Neural cell (in vitro differentiated cells): ENCODE measurements around the gene ZNF726. TPM values are rescaled to one million over a fixed set of nuclear protein-coding genes. Genes with fewer than 3 reads are reported as not detected.

Experiments
- H2AFZ ChIP-seq: fragments of 200-600, 300-800 bp; sonication (generic), shearing (Covaris generic); 2 replicates; pipeline ENCODE4 v1.6.0; 2014; ENCODE audit warnings: low read depth, mild to moderate bottlenecking, antibody characterized with exemption, low read length, moderate library complexity
- H3F3A ChIP-seq: fragments of 200-600 bp; shearing (Covaris generic); 2 replicates; pipeline ENCODE4 v1.6.1; 2016; ENCODE audit warnings: mild to moderate bottlenecking, moderate library complexity, mixed read lengths, antibody characterized with exemption, low read length; ENCODE audit not compliant: insufficient read depth, poor library complexity, severe bottlenecking
- H3K27ac ChIP-seq: fragments of 200-600, 300-800 bp; sonication (generic), shearing (Covaris generic); 2 replicates; pipeline ENCODE4 v1.5.1; 2014; ENCODE audit warnings: mild to moderate bottlenecking, low read length, moderate library complexity
- H3K27me3 ChIP-seq: fragments of 300-800, 200-600 bp; sonication (generic), shearing (Covaris generic); 2 replicates; pipeline ENCODE4 v1.6.0; 2014; ENCODE audit warnings: mild to moderate bottlenecking, low read depth, low read length, moderate library complexity; ENCODE audit not compliant: insufficient read depth
- H3K36me3 ChIP-seq: fragments of 300-800, 200-600 bp; sonication (generic), shearing (Covaris generic); 2 replicates; pipeline ENCODE4 v1.5.1; 2014; ENCODE audit warnings: mild to moderate bottlenecking, antibody characterized with exemption, low read length, moderate library complexity; ENCODE audit not compliant: insufficient read depth
- H3K4me2 ChIP-seq: fragments of 300-800, 200-600 bp; sonication (generic), shearing (Covaris generic); 2 replicates; pipeline ENCODE4 v1.6.0; 2014; ENCODE audit warnings: mild to moderate bottlenecking, low read length
- H3K4me3 ChIP-seq: fragments of 300-800, 200-600 bp; sonication (generic), shearing (Covaris generic); 2 replicates; pipeline ENCODE4 v1.5.1; 2014; ENCODE audit warnings: mild to moderate bottlenecking, low read length, moderate library complexity
- H3K79me2 ChIP-seq: fragments of 200-600 bp; shearing (Covaris generic); replicated peaks from 2 replicates; pipeline ENCODE4 v1.6.0; 2014; ENCODE audit warnings: mild to moderate bottlenecking, low read length, moderate library complexity; ENCODE audit not compliant: insufficient read depth
- H3K9ac ChIP-seq: fragments of 300-800, 200-600 bp; sonication (generic), shearing (Covaris generic); 2 replicates; pipeline ENCODE4 v1.6.1; 2016; ENCODE audit warnings: mild to moderate bottlenecking, low read length, mixed read lengths
- H3K9me2 ChIP-seq: fragments of 200-600 bp; shearing (Covaris generic); 2 replicates; pipeline ENCODE4 v1.6.1; 2016; ENCODE audit warnings: mild to moderate bottlenecking, low read length, mixed read lengths; ENCODE audit not compliant: insufficient read depth
- H3K9me3 ChIP-seq: fragments of 200-600, 300-800 bp; sonication (generic), shearing (Covaris generic); 2 replicates; pipeline ENCODE4 v1.6.1; 2016; ENCODE audit warnings: mild to moderate bottlenecking, mixed run types, low read length, moderate library complexity, mixed read lengths
- H4K20me1 ChIP-seq: fragments of 200-600 bp; shearing (Covaris generic); 2 replicates; pipeline ENCODE4 v1.6.1; 2016; ENCODE audit warnings: mild to moderate bottlenecking, mixed run types; ENCODE audit not compliant: insufficient read depth
- CTCF ChIP-seq: fragments of 450-650 bp; IDR thresholded peaks from 2 replicates; pipeline ENCODE4 v1.5.1; 2014; ENCODE audit warnings: antibody characterized with exemption, mild to moderate bottlenecking, moderate library complexity; ENCODE audit not compliant: poor library complexity, severe bottlenecking
- EP300 ChIP-seq: fragments of 450-650 bp; conservative IDR thresholded peaks from 2 replicates; pipeline ENCODE4 v1.6.1; 2014; ENCODE audit warnings: antibody characterized with exemption, mild to moderate bottlenecking, moderate library complexity; ENCODE audit not compliant: poor library complexity, severe bottlenecking
- EZH2 ChIP-seq: fragments of 200-600, 300-800 bp; shearing (Covaris generic), sonication (generic); IDR thresholded peaks from 2 replicates; pipeline ENCODE4 v1.6.1; 2014; ENCODE audit warnings: antibody characterized with exemption, low read length, borderline replicate concordance, mild to moderate bottlenecking; ENCODE audit not compliant: insufficient read depth, poor library complexity, severe bottlenecking
- MXI1 ChIP-seq: fragments of 450-650 bp; conservative IDR thresholded peaks from 2 replicates; pipeline ENCODE4 v1.6.1; 2014; ENCODE audit warnings: antibody characterized with exemption, mild to moderate bottlenecking; ENCODE audit not compliant: poor library complexity, severe bottlenecking
- POLR2AphosphoS5 ChIP-seq: IDR thresholded peaks from 2 replicates; pipeline ENCODE4 v1.6.1; 2012
- RAD21 ChIP-seq: fragments of 450-650 bp; conservative IDR thresholded peaks from 2 replicates; pipeline ENCODE4 v1.6.1; 2014; ENCODE audit warnings: antibody characterized with exemption, mild to moderate bottlenecking, moderate library complexity
- REST ChIP-seq: IDR thresholded peaks from 2 replicates; pipeline ENCODE4 v1.6.1; 2012; ENCODE audit warnings: borderline replicate concordance
- SMC3 ChIP-seq: fragments of 450-650 bp; conservative IDR thresholded peaks from 2 replicates; pipeline ENCODE4 v1.6.1; 2014; ENCODE audit warnings: antibody characterized with exemption, mild to moderate bottlenecking, moderate library complexity; ENCODE audit not compliant: poor library complexity
- TAF1 ChIP-seq: IDR thresholded peaks from 2 replicates; pipeline ENCODE4 v1.6.1; 2012; ENCODE audit warnings: low read depth
- polyA plus RNA-seq: library from polyadenylated mRNA; depleted of rRNA; stranded (reverse); fragments of >200 nt; gene quantifications from 2 replicates; pipeline ENCODE4 v1.2.3, GENCODE V29; 2014

Gene ZNF726
- polyA plus RNA-seq, 1 donor from 2014 or later: not detected

DNA sequence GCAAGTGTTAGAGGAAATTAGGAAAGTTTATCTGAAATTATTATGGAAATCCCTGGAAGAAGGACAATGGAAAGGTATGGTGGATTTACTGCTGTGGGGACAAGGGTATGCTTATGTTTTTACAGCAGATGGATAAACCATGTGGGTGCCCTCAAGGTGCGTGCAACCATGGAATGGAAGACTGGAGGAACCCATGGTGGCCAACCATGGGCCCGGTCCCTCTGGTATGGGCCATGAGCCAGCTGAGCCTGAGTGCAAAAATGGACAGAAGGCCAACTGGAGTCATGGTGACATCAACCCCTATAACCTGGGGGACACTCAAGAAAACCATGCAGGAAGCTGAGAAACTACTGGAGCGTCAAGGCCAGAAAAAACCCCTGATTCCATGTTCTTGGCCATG is 46.1 kb upstream of the ZNF726 start:
- TF ChIP-seq RAD21 (no peak), MXI1 (no peak), TAF1 (no peak), CTCF (no peak), REST (no peak), SMC3 (no peak)
- Histone ChIP-seq H3F3A (no peaks in the 10 kb centered on the region), H3K4me3 (no peak overlapping the region), H3K9me2 (no peaks in the 10 kb centered on the region), H3K4me2 (no peak overlapping the region), H3K9ac (no peak overlapping the region), H3K27ac (no peak overlapping the region), H3K9me3 (no peaks in the 10 kb centered on the region), H3K27me3 (no peaks in the 10 kb centered on the region), H4K20me1 (no peaks in the 10 kb centered on the region), H3K79me2 (no peaks in the 10 kb centered on the region), H3K36me3 (no peaks in the 10 kb centered on the region), H2AFZ (no peak overlapping the region)

DNA sequence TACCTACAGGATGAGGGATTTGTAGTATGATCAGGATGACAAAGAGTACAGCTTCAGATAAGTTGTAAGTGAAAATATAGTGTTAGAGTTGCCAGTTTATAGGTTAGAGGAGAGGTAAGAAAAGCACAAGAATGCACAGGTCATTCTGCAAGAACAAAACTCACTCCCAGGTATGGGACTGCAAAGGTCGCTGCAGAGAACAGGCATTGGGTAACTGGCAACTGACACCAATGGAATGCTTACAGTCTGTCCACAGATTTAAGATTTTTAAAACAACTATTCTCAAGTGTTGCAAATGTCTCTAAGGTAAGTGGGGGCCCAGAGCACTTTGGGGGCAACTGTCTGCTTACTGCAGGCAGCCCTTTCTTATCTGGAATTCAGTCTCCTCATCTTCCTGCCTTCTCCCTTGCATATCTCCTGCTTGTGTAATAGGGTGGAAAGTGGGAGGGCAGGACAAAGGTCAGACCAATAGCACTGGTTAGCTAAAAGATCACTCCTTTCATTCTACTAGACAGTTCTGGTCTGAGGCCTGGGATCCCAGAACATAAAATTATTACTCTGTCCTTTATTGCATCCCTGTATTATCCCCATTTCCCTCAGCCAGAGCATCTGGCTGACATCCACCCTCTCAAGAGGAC is 42.3 kb upstream of the ZNF726 start:
- Histone ChIP-seq H3K4me2 (no peak overlapping the region), H3F3A (no peaks in the 10 kb centered on the region), H3K36me3 (no peaks in the 10 kb centered on the region), H3K27me3 (no peaks in the 10 kb centered on the region), H3K27ac (no peak overlapping the region), H3K79me2 (no peaks in the 10 kb centered on the region), H3K9ac (no peak overlapping the region), H3K9me2 (no peaks in the 10 kb centered on the region), H4K20me1 (no peaks in the 10 kb centered on the region), H3K9me3 (peaks cover 5% of the 10 kb centered on the region), H3K4me3 (no peak overlapping the region), H2AFZ (no peak overlapping the region)
- TF ChIP-seq RAD21 (no peak), EZH2 (no peak), SMC3 (no peak), MXI1 (no peak), POLR2AphosphoS5 (no peak), EP300 (no peak), CTCF (no peak), TAF1 (no peak), REST (no peak)
